Ramos (cell line): Measurements from ENCODE around the gene RELL2.
"Not testable (repeated sequence)": the region's sequence is repeated elsewhere in the genome, so short reads cannot be mapped to it uniquely, and the experiment has no call there.

Experiments
- in situ Hi-C: fragments of 300-500 bp; cut with MboI; formaldehyde crosslinking; loops from one replicate; pipeline ENCODE4 v1.14.3; 2022; ENCODE audit warnings: low sequenced_read_pairs; ENCODE audit not compliant: unreplicated experiment

The RELL2 gene

DNA sequence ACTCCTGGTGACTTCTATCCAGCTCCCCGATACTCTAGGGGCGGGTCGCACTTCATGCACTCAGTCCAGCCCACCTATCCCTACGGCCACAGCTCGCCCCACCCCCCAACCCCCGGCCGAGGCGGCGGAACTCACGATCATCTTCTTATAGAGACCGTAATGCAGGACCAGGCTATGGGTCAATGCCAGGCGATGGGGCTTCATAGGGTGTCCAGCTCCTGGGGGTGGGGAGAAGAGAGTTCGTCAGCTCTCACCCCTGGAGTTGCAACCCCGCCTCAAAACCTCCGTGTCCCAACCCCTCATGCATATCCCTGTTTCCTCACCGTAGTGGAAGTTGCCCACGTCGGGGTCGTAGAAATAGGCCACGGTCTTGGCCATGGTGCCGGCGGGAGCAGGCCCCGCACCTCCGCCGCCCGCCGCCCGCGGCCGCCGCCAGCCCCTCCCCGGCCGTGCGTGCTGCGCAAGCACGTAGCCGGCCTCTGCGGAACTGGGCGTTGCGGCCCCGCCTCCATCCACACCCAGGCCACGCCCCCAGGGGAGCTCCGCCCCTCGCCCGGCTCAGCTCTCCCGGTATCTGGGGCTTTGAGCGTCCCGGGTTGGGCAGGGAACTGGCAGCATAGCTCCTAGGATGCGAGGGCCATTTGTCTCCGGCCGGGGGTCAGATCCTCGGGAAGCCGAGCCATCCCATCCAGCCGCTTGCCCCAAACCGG, at the start of gene RELL2, which contains the start of gene HDAC3:
RELL2 (plus strand) TSS at position 585 of the 710 bp plus-strand sequence. CDS start 1,229 bp downstream, outside the sequence.
HDAC3 (minus strand) TSS at position 437 of the 710 bp plus-strand sequence; CDS start at position 378, 59 bp downstream.
- in situ Hi-C loops, result no loop called here

DNA sequence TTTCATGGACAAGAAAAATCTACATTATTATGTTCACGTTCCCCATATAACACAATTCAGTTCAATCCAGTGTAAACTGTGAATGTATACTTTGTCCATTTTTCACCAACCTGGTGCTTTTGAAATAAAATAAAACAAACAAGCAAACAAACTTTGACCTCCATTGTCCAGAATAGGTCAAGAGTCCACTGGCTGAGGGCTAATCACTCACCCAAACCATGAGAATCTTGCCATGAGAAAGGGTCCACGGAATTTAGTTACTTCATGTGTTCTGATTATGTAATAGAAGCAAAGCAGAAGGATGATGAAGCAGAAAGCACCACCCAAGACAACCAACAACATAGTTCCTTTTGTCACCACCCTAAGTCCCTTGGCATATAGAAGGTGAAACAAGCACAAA, 46.7 kb upstream of the RELL2 start:
- in situ Hi-C loops, result no loop called here

GRCh38 chr5:141596867-141597266, 39.9 kb upstream of the RELL2 start:
- in situ Hi-C loops, result no loop called here

DNA sequence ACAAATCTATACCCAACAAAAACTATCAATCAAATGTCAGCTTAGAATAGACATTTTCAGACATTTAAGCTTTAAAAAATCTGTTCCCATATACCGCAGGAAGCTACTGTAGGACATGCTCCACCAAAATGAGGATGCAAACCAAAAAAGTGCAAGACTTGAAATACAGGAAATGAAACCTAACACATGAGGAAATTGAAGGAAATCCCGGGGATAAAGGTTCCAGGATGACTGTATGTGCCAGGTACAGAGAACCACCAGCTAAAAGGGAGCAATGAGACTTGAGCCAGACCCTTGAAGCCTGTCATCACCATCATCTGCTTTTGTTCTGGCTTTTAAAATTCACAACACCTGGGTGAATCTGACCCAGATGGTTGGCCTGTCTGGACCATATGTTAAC, 39.4 kb upstream of the RELL2 start:
- in situ Hi-C loops, result no loop called here

- in situ Hi-C loops, result no loop called here
Observed at GRCh38 chr5:141597814-141598213, 39.0 kb upstream of the RELL2 start.

DNA sequence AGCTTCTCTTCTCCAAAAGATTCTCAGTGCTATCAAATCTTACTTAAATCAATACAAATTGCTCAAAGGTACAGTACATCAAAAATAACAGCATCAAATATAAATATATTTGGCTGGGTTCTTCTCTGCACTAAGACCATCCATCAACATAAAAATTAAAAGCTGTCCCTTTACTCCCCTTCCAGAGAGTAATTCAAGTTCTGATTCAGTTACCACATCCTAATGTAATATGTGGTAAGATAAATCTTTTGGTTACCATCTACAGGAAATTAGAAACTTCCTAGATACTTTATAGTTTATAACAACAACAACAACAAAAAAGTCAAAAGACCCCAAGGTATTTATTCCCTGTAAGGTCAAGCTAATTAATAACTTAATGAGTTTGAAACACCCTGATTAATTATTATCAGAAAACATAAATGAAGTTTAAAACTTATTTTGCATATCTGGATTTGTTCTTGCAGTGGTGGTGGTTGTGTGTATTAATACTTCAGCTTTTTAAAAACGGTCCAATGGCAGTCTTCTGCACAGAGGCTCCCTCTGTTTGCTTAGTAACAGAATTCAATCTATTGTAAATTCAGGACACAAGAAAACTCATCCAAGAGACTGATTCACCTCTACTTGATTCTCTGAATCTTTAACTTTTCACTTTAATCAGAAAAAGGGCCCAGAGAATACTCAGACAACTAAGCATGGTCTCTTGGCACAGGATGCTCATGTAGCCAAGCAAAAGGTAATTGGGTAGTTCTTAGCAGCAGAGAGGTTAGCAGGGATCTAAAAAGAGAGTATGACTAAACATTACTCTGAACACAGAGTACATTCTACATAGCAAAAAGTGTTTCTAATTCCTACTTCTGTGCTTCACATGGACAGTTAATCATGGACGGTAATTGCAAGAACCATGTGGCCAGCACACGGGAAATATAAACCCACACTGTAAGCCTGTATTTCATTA, 38.1 kb upstream of the RELL2 start:
- in situ Hi-C loops, result no loop called here

DNA sequence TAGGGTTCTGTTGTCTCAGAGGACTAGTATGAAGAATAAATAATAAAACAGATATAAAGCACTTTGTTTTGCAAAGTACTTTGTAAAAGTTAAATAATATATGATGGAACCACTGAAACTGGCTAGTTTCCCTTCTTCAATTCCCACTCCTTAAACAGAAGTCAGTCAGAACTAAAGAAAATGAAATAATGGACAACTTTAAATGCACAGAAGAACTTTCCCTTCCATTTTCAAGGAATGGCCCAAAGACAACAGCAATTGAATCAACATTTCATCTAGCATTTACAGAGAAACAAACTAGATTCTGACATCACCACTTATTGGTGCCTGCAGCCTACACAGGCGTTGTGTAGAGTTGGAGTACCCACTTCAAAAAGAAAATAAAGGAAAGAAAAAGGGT, 34.2 kb upstream of the RELL2 start:
- in situ Hi-C loops, result no loop called here

DNA sequence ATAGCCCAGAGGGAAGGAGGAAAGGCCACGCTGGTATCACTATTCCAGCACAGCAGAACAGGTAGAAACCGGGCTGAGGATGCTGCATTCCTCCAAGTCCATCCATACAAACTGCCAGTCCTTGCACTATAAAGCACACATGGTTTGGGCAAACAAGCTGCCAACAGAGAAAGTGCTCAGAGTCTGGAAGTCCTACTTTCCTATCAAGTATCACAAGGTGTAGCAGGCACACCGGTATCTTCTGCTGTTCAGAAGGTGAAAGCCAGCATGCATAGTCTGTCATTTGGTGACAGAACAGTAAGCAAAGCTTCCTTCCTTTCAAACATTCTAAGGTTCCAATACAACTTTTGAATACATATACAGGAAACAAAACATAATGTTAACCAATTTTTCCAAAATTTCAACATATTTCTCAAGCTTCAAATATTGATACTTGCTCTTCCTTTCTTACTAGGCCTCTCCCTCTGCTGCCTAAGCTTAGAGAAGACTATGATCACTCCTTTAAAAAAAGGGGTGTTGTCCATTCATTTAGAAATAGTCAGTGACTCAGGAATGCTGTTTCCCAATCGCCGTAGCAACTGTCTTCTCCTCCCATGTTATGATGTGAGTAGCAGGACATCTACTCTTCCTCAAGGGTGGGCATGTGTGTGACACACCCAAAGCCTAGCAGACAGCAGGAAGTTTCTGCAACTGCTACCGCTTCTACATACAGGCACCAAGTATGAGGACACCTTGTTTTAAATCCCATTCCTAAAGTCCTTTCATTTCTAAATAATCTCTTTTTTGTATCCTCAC, 32.7 kb upstream of the RELL2 start:
- in situ Hi-C loops, result no loop called here

DNA sequence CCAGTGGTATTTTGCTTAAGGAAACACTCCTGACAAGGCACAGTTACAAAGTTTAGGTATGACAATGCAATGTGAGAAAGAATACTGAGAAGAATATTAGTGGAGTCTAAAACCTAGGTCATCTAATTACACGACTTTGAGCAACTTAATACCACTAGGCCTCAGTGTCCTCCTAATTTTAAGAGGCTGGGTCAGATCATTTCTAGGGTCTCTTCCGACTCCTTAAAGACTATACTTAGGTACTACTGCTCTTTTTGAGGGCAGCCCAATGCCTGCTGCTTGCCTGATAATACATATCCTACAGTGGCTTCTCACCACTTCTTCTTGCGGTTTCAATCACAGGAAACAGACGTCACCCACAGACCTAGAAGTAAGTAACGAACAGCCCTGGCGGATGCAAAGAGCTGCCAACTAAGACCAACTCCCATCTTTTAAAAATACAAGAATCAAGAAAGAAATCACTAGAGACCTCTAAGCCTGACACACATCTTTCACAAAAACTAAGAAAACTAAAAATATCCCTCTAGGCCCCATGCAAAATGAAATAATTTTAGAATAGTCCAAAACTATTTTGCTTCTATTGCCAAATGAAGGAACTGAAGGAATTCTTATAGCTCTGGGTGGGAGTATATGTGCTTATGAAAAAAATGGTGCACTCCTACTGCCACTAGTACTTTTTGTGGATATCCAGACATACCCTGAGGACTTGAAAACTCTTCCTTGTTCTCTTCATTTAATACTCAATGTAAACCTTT, 31.1 kb upstream of the RELL2 start:
- in situ Hi-C loops, result no loop called here

- in situ Hi-C loops, result no loop called here
Observed at GRCh38 chr5:141608046-141608445, 28.8 kb upstream of the RELL2 start.

GRCh38 chr5:141608557-141608956, 28.2 kb upstream of the RELL2 start:
- in situ Hi-C loops, result no loop called here

DNA sequence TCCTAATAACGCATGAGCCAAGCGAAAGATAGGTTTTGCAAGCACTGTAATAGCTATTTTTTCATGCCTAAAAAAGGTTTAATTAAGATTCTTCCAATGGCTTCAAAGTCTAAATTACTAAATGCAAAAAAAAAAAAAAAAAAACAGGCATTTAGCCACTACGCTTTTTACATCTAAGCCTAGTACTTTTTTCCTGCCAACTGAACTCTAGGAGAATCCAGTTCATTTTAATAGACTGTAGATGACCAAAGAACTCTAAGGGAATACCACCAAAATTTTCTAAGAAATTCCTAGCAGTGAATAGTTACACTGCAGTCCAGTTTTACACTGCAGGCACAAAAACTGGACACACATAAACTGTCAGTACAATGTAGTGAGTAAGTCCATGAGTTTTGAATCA, 27.8 kb upstream of the RELL2 start:
- in situ Hi-C loops, result no loop called here

DNA sequence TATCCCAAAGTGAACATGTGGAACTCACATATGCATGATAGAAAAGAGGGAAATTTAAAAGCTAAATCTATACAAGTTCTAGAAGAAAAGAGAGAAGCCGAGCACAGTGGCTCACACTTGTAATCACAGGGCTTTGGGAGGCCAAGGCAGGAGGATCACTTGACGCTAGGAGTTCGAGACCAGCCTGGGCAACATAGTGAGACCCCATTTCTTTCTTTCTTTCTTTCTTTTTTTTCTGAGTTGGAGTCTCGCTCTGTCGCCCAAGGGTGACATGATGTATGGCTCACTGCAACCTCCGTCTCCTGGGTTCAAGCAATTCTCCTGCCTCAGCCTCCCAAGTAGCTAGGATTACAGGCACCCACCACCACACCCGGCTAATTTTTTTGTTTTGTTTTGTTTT, 26.9 kb upstream of the RELL2 start:
- in situ Hi-C loops, result not testable (repeated sequence)

DNA sequence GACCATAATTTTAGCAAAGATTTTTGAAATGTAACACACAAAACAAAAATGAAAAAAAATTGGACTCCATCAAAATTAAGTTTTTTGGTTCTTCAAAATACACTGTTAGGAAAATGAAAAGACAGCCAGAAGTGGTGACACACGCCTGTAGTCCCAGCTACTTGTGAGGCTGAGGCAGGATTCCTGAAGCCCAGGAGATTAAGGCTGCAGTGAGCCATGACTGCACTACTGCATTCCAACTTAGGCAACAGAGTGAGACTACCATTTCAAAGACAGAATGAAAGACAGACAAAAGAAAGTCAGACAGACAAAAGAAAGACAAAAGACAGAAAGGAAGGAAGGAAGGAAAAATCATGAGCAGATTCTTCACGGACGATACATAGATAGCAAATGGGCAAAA, 25.5 kb upstream of the RELL2 start:
- in situ Hi-C loops, result no loop called here

DNA sequence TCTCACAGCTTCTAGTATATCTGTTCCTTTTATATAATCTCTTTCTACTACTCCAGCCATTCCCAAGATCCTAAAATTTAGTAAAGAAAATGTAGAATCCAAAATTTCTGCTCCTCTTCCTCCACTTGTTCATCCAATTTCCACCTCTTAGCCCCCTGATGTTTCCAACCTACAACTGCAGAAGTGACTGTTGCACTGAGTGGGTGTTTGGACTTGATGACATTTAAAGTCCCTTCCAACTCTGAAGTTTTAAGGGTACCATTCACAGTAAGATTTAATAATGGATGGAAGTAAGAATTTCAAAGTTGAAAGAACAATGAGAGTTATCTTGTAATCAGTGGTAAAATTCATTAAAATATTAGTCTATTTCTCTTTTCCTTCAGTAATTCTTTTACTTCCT, 23.5 kb upstream of the RELL2 start:
- in situ Hi-C loops, result no loop called here

- in situ Hi-C loops, result no loop called here
Observed at GRCh38 chr5:141615991-141616720, 20.6 kb upstream of the RELL2 start.

DNA sequence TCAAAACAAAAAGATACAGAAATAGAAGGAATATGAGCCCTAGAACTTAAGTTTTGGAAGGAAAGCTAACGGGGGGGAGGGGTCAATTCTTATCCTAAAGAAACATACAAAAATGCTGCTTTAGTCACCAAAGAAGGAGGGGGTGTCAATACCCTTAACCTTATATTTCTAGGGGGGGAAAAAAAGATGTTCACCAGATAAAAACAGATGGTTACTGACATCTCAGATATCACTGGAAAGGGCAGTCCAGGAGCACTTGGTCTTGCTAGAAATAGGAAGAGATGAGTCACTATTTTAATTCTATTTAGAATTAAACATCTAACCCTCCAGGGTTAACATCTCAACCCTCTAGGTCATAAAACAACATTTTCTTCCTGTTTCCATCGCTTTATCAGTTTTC, 19.7 kb upstream of the RELL2 start:
- in situ Hi-C loops, result no loop called here

- in situ Hi-C loops, result no loop called here
Observed at GRCh38 chr5:141617682-141618029, 19.1 kb upstream of the RELL2 start.
